Measurements from ENCODE around the gene ZNF516.

GRCh38 chr18:76394780-76395476 is 100.1 kb downstream of the ZNF516 start:
- TF ChIP-seq CTCF (IDR thresholded peaks at IDR 0.05): no peak
- no peak for TF ChIP-seq POLR2A (IDR thresholded peaks at IDR 0.05)
